Vagina (tissue), 2 donors: Measurements from ENCODE around the gene ATP6V1E1.

ENCODE experiments used
- POLR2A ChIP-seq, 2 donors: fragments of 450-650 bp; IDR thresholded peaks; one replicate each; pipeline ENCODE4 v1.6.1; 2017; ENCODE audit warnings: antibody characterized with exemption in 2 of 2, mild to moderate bottlenecking in 2 of 2, moderate library complexity in 2 of 2
- POLR2AphosphoS5 ChIP-seq, 2 donors: sonication (generic); formaldehyde crosslinking; IDR thresholded peaks; one replicate each; pipeline ENCODE4 v1.9.0; 2017; ENCODE audit warnings: antibody characterized with exemption in 2 of 2, mild to moderate bottlenecking in 2 of 2, low read depth in 1 of 2; ENCODE audit not compliant: insufficient read depth in 1 of 2
- TF ChIP-seq, protein P1 (sequence below), 3 experiments: fragments of 450-650 bp in 2 of 3; fragments of 200-600 bp in 1 of 3; sonication (generic) in 1 of 3; IDR thresholded peaks; one replicate each; pipeline ENCODE4 v1.5.1; 2017 to 2019; ENCODE audit warnings: antibody characterized with exemption in 3 of 3, mild to moderate bottlenecking in 2 of 3, moderate library complexity in 2 of 3

DNA sequence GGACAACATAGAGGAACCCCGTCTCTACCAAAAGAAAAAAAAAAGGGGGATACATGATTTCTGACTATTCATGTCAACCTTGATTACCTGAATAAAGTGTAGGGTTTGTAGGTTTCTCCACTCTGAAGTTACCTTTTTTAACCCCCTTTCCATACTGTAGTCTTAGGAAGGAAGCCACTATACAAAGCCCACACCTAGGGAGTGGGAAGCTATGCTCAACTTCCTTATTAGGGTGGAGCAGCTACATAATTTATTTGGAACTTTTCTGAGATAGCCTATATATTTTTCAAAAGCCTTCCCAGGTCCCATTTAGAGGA lies 582 bp upstream of the ATP6V1E1 start:
- TF ChIP-seq, protein P1, sequence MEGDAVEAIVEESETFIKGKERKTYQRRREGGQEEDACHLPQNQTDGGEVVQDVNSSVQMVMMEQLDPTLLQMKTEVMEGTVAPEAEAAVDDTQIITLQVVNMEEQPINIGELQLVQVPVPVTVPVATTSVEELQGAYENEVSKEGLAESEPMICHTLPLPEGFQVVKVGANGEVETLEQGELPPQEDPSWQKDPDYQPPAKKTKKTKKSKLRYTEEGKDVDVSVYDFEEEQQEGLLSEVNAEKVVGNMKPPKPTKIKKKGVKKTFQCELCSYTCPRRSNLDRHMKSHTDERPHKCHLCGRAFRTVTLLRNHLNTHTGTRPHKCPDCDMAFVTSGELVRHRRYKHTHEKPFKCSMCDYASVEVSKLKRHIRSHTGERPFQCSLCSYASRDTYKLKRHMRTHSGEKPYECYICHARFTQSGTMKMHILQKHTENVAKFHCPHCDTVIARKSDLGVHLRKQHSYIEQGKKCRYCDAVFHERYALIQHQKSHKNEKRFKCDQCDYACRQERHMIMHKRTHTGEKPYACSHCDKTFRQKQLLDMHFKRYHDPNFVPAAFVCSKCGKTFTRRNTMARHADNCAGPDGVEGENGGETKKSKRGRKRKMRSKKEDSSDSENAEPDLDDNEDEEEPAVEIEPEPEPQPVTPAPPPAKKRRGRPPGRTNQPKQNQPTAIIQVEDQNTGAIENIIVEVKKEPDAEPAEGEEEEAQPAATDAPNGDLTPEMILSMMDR (IDR thresholded peaks at IDR 0.05) = no peak
- TF ChIP-seq POLR2A (IDR thresholded peaks at IDR 0.05) (no peak), POLR2AphosphoS5 (IDR thresholded peaks at IDR 0.05; ENCODE audit: insufficient read depth in 1 of 2, low read depth in 1 of 2) (no peak)
